HCT116 (cell line): Measurements from ENCODE around the gene UBE2D3.

Source experiments
- ATF3 ChIP-seq: IDR thresholded peaks from 2 replicates; pipeline ENCODE4 v1.6.1; 2012
- CEBPB ChIP-seq: IDR thresholded peaks from 2 replicates; pipeline ENCODE4 v1.6.1; 2012; ENCODE audit warnings: low read depth
- CTCF ChIP-seq, 3 experiments: fragments of 200-600 bp in 1 of 3; sonication (generic) in 1 of 3; IDR thresholded peaks in 2 of 3; conservative IDR thresholded peaks in 1 of 3; 2 replicates each; pipeline ENCODE4 v1.5.1; 2012 to 2017; ENCODE audit warnings: low read depth in 2 of 3, low read length in 2 of 3, antibody characterized with exemption in 1 of 3, borderline replicate concordance in 1 of 3, control low read depth in 1 of 3, mild to moderate bottlenecking in 1 of 3, mixed read lengths in 1 of 3, mixed run types in 1 of 3, moderate library complexity in 1 of 3; ENCODE audit not compliant: insufficient read depth in 1 of 3
- EZH2 ChIP-seq: fragments of 200-600 bp; sonication (generic); IDR thresholded peaks from 2 replicates; pipeline ENCODE4 v1.6.1; 2017; ENCODE audit warnings: antibody characterized with exemption, mixed run types
- EZH2phosphoT487 ChIP-seq: fragments of 200-600 bp; IDR thresholded peaks from 2 replicates; pipeline ENCODE4 v1.6.1; 2018; ENCODE audit warnings: antibody characterized with exemption, borderline replicate concordance
- JUND ChIP-seq: IDR thresholded peaks from 2 replicates; pipeline ENCODE4 v1.6.1; 2012
- MAX ChIP-seq: IDR thresholded peaks from 2 replicates; pipeline ENCODE4 v1.6.1; 2012
- POLR2A ChIP-seq: IDR thresholded peaks from 2 replicates; pipeline ENCODE4 v1.7.0; 2011; ENCODE audit warnings: borderline replicate concordance; ENCODE audit not compliant: insufficient read depth, insufficient read length; ENCODE audit errors: extremely low read depth
- POLR2AphosphoS5 ChIP-seq: IDR thresholded peaks from 2 replicates; pipeline ENCODE4 v1.6.1; 2011; ENCODE audit warnings: mild to moderate bottlenecking, low read depth, low read length, moderate library complexity
- RAD21 ChIP-seq: IDR thresholded peaks from 2 replicates; pipeline ENCODE4 v1.6.1; 2012; ENCODE audit warnings: low read depth, mild to moderate bottlenecking
- TCF7L2 ChIP-seq: IDR thresholded peaks from 2 replicates; pipeline ENCODE4 v1.7.0; 2011; ENCODE audit warnings: borderline replicate concordance, inconsistent platforms; ENCODE audit not compliant: insufficient read depth, insufficient read length; ENCODE audit errors: extremely low read depth
- ZNF274 ChIP-seq: fragments of 200-500 bp; sonication (Bioruptor generic); IDR thresholded peaks from 2 replicates; pipeline ENCODE4 v1.6.1; 2014; ENCODE audit warnings: mild to moderate bottlenecking, low read depth, low read length, inconsistent platforms
- TF ChIP-seq, protein P1 (sequence below): IDR thresholded peaks from 2 replicates; pipeline ENCODE4 v1.6.1; 2012; ENCODE audit warnings: low read depth

DNA sequence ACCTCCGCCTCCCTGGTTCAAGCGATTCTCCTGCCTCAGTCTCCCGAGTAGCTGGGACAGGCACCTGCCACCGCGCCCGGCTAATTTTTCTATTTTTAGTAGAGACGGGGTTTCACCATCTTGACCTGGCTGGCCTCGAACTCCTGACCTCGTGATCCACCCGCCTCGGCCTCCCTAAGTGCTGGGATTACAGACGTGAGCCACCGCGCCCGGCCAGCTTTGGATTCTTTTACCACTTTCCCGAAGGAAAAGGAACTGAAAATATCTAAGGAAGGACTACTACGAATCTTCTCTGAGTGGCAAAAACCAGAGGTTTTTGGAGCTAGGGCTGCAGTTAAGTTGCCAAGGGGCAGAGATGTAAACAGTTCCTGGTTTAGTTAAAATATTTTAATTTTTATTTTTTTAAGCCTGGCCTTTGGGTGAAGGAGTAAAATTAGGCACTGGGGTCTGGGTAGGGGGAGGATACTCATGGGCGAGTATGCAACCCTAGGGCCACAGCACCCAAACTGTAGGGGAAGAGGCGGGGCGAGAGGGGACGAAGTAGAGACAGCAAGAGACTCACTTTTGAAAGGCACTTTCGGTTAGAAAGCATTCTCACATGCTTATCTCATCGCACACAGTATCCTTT is 40.9 kb upstream of the UBE2D3 start:
- no peak for TF ChIP-seq POLR2A
- TF ChIP-seq POLR2AphosphoS5: no peak
- no peak for TF ChIP-seq CTCF (IDR thresholded peaks at IDR 0.05 in 2 of 3, conservative IDR thresholded peaks at IDR 0.05 in 1 of 3; ENCODE audit: borderline replicate concordance in 1 of 3, insufficient read depth in 1 of 3, low read depth in 2 of 3, low read length in 2 of 3)
- TF ChIP-seq ATF3: no peak
- TF ChIP-seq EZH2: no peak
- TF ChIP-seq, protein P1, sequence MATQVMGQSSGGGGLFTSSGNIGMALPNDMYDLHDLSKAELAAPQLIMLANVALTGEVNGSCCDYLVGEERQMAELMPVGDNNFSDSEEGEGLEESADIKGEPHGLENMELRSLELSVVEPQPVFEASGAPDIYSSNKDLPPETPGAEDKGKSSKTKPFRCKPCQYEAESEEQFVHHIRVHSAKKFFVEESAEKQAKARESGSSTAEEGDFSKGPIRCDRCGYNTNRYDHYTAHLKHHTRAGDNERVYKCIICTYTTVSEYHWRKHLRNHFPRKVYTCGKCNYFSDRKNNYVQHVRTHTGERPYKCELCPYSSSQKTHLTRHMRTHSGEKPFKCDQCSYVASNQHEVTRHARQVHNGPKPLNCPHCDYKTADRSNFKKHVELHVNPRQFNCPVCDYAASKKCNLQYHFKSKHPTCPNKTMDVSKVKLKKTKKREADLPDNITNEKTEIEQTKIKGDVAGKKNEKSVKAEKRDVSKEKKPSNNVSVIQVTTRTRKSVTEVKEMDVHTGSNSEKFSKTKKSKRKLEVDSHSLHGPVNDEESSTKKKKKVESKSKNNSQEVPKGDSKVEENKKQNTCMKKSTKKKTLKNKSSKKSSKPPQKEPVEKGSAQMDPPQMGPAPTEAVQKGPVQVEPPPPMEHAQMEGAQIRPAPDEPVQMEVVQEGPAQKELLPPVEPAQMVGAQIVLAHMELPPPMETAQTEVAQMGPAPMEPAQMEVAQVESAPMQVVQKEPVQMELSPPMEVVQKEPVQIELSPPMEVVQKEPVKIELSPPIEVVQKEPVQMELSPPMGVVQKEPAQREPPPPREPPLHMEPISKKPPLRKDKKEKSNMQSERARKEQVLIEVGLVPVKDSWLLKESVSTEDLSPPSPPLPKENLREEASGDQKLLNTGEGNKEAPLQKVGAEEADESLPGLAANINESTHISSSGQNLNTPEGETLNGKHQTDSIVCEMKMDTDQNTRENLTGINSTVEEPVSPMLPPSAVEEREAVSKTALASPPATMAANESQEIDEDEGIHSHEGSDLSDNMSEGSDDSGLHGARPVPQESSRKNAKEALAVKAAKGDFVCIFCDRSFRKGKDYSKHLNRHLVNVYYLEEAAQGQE: no peak
- TF ChIP-seq RAD21: no peak
- no peak for TF ChIP-seq MAX
- TF ChIP-seq CEBPB: no peak
- TF ChIP-seq TCF7L2: no peak
- no peak for TF ChIP-seq EZH2phosphoT487
- TF ChIP-seq JUND: 0 out of 2 replicates have a peak, but pooled peaks have one; percentile 6
- no peak for TF ChIP-seq ZNF274
